Measurements from ENCODE around the gene TLE6.
"Not testable (repeated sequence)": the region's sequence is repeated elsewhere in the genome, so short reads cannot be mapped to it uniquely, and the experiment has no call there.

TLE6 gene

DNA sequence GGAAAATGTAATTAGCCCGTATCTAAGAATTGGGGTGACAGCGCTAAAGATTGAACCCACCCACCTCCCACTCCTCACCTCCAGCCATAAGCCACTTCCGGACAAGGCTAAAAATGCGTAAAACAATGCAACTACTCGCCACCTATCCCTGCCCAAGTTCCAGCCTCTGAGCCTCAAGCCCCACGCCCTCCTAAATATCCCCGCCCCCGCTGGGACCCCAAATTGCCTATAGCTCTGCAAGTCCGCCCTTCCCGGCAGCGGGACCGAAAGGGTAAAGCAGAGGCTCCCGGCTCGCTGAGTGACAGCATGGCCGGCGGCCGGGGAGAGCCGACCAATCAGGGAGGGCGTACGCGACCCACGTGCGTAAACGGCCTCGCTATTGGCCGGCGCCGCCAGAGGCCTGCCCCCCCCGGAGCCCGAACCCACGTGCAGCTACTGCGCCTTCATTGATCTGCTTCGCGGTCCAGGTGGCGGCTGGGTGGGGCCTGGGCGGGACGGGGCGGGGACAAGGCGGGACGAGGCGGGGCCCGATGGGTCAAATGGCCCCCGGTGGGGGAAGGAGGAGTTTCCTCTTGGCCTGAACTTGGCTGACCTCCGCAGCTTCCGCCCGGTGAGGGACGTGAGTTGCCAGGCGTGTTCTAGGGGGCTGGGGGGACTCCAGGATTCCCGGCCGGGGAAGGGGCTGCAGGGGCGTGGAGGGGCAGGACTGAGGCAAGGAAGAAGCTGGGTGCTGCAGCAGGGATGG is at the start of gene TLE6:
Gene TLE6, plus strand, starts transcription at position 564 of the 745 bp plus-strand sequence. CDS start 670 bp downstream, outside the sequence.
- peak; percentile 92 for DNase-seq

DNA sequence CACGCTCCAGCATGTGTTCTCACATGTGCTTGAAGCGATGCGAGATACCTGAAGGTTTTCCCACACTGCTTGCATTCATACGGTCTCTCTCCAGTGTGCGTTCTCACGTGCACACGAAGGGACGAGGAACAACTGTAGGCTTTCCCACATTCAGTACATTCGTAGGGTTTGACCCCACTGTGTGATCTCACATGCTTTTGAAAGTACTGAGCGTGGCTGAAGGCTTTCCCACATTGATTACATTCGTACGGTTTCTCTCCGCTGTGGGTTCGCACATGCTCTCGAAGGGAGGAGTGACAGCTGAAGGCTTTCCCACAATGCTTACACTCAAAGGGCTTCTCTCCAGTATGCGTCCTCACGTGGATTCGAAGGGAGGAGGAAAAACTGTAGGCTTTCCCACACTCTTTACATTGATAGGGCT is 43.9 kb upstream of the TLE6 start:
- no peak for DNase-seq

DNA sequence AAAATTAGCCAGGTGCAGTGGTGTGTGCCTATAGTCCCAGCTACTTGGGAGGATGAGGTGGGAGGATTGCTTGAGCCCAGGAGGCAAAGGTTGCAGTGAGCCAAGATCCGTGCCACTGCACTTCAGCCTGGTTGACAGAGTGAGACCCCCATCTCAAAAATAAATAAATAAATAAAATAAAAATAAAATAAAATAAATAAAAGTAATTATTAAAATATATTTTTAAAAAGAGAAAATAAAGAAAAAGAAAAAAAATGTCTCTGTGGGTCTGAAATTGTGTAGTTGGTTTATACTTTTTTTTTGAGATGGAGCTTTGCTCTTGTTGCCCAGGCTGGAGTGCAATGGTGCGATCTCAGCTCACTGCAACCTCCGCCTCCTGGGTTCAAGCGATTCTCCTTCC is 41.5 kb upstream of the TLE6 start:
- not testable (repeated sequence) for DNase-seq

- no peak for DNase-seq
Observed at GRCh38 chr19:2942928-2943640, 34.3 kb upstream of the TLE6 start.

- no peak for DNase-seq
Observed at GRCh38 chr19:2944403-2944774, 33.0 kb upstream of the TLE6 start.

- peak; percentile 56 for DNase-seq
Observed at GRCh38 chr19:2944775-2945574, 32.4 kb upstream of the TLE6 start, which contains the start of gene ZNF77. TSS of gene ZNF77 (minus strand) at chr19:2944971. CDS start at chr19:2944840, 131 bp downstream.

- DNase-seq, result no peak
Observed at GRCh38 chr19:2945575-2946184, 31.7 kb upstream of the TLE6 start.

DNA sequence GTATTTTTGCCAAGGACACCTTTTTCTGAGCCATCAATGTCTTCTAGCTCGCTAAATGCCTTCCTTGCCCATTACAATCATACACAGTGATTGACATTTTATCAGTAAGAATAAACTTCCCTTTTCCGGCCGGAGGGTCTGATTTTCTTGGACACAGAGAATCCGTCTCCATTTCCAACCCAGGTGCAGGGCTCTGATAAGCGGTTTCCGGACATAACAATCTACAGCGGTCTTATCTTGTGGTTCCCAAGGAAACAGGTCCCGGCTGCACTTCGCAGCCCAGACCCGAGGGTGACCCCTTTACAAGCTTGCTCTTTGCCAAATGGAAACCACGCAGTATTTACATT is 27.5 kb upstream of the TLE6 start:
- peak; percentile 13 for DNase-seq

GRCh38 chr19:2950286-2951124 is 26.9 kb upstream of the TLE6 start:
- DNase-seq, result peak; percentile 99

DNA sequence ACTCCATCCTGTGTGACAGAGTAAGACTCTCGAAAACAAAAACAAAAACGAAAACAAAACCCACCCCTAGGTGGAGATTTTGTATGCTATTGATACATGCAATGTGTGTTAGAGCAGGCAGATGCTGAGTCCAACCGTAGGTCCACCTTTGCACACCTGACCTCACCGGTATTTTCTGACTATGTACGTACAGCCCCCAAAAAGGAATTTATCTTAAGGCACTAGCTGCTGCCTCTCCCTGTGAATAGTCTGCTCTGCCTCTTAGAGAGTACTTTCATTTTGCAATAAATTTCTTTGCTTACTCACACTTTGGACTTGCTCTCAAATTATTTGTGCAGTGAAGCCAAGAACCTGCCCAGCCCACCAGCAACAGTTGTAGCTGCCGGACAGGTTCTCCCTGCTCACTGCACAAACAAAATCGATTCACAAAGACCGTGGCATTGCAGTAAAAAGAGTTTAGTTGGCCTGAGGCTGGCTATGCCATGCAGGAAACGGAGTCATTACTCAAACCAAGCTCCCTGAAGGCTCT is 24.3 kb upstream of the TLE6 start:
- no peak for DNase-seq

DNA sequence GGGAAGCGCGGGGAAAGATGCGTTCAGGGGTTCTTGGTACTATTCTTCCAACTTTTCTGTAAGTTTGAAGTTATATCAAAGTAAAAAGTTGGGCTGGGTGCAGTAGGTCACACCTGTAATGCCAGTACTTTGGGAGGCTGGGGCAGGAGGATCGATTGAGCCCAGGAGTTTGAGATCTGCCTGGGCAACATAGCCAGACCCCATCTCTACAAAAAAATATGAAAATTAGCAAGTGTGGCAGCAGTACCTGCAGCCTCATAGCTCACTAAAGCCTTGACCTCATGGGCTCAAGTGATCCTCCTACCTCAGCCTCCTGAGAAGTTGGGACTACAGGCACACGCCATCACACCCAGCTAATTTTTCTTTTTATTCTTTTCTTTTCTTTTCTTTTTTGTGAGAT is 20.2 kb upstream of the TLE6 start:
- DNase-seq, result no peak

DNA sequence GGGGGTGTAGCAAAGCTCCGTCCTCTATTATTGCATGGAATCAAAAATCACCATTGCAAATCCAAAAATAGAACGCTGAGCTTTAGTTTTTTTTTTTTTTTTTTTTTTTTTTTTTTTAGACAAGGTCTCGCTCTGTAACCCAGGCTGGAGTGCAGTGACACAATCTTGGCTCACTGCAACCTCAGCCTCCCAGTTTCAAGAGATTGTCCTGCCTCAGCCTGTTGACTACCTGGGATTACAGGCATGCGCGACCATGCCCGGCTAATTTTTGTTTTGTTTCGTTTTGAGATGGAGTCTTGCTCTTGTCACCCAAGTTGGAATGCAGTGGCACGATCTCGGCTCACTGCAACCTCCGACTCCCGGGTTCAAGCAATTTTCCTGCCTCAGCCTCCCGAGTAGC is 17.2 kb upstream of the TLE6 start:
- DNase-seq, result no peak

DNA sequence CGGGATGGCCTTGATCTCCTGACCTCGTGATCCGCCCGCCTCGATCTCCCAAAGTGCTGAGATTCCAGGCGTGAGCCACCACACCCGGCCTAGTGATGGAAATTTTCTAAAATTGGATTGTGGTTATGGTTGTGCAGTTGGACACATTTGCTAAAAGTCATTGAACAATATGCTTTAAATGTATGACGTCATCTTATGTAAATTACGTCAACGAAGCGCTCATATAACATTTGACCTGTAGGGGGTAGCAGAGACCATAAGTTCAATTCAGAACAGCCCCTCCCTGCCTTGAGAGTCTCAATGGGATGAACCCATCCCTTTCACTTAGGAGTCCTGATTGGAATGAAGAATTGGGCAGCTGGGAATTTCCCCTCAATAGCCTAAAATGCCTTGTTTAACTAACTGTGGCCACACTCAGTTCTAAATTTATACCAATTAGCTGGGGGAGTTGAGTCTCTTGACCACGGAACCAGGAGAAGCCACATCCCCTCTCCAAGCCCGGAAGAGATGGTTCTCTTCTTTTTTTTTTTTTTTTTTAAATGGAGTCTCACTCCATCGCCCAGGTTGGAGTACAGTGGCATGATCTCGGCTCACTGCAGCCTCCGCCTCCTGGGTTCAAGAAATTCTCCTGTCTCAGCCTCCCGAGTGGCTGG is 15.2 kb upstream of the TLE6 start:
- DNase-seq, result peak; percentile 59

DNA sequence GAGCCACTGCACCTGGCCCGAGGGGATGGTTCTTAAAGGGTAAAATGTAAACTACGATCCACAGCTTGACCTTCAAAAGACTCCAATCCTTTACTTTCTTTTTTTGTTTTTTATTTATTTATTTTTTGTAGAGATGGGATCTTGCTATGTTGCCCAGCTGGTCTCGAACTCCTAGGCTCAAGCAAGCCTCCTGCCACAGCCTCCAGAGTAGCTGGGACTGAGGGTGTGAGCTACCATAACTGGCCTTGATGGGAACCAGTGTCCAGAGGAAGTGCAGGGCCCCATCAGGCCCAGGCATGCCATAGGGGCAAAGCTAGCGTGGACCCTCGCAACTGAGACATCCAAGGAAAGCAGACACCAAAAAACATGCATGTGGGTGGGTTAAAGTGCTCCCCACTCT is 14.2 kb upstream of the TLE6 start:
- DNase-seq, result no peak

- not testable (repeated sequence) for DNase-seq
Observed at GRCh38 chr19:2963631-2964030, 13.7 kb upstream of the TLE6 start.

- no peak for DNase-seq
Observed at GRCh38 chr19:2964874-2965273, 12.5 kb upstream of the TLE6 start.

- no peak for DNase-seq
Observed at GRCh38 chr19:2967972-2968371, 9.4 kb upstream of the TLE6 start.

GRCh38 chr19:2969104-2969504 is 8.3 kb upstream of the TLE6 start:
- no peak for DNase-seq

DNA sequence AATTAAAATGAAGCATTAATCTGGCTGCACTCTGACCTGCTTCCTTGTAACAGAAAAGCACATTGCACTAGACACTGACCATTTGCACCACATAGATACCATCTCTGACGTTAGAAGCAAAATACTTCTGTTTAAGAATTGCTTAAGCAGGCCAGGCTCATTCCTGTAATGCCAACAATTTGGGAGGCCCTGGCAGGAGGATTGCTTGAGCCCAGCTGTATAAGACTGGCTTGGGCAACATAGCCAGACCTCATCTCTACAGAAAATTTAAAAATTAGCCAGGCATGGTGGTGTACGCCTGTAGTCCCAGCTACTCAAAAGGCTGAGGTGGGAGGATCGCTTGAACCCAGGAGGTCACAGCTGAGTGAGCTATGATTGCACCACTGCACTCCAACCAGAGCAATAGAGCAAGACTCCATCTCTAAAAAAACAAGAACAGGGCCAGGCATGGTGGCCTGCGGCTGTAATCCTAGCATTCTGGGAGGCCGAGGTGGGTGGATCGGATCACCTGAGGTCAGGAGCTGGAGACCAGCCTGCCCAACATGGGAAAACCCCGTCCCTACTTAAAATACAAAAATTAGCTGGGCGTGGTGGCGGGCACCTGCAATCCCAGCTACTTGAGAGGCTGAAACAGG is 7.0 kb upstream of the TLE6 start:
- no peak for DNase-seq

DNA sequence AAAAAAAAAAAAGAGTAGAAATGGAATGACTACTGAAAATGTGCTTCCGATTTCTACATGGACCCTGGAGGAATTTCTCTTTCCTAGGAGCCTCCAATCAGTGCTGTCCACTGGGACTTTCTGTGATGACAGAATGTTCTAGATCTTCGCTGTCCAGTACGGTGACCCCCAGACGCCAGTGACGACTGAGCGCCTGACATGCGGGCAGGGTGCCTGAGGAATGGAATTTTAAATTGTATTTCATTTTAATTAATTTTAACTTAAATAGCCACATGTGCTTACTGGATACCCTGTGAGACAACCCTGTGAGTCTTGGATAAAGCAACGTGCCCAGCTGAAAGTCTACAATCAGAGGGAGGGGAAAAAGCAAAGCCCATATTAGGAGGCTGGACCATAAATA is 4.1 kb upstream of the TLE6 start:
- no peak for DNase-seq

Data from HCEC 1CT (cell line).